ENCODE results near the gene GNPTG. TPM values are rescaled to one million over a fixed set of nuclear protein-coding genes. Genes with fewer than 3 reads are reported as not detected.

GNPTG gene
- total and polyA plus RNA-seq, 9 of the 15 experiments (the other 6 are each of a cell fraction or from before 2014, with no cell fraction given), result 0.69 to 33.3 (median 13.6) TPM

DNA sequence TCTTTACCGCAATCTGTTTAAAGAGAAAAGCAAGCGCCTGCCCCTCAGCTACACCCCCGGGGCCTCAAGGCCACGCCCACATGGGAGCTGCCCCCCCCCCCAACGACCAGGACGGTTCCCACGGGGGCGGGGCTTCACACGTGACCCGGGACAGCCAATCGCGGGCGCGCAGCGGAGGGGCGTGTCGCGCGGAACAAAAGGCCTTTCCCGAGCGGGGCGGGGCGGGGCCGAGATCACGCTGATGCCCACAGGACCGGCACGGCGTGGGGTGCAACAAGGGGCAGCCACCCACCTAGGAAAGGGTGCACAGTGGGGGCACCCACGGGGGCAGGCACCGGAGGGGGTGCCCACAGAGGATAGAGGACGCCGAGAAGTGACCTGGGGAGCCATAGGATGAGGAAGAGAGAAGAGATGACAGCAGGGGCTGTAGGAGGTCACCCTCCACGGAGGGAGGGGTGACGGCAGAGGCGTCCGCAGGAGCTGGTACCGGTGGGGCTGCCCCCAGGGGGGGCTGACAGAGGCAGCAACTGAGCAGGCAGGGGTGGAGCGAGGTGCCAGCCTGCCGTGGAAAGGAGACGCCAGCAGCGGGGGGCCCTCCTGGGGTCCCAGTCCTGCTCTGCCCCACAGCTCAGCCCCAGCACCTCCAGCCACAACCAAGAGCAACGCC lies 56.6 kb downstream of the GNPTG start:
- peak overlapping the region; percentile 44 for H3K4me3 ChIP-seq
- peaks cover 4 to 25% of the 10 kb centered on the region in 2 experiments; a peak in 3 of 5 replicates for H3K4me1 ChIP-seq (replicated peaks in 1 of 2; ENCODE audit: control insufficient read depth in 2 of 2, insufficient read depth in 2 of 2, low read length in 2 of 2)
- no peaks in the 10 kb centered on the region for H3K9me3 ChIP-seq (replicated peaks; ENCODE audit: control insufficient read depth, insufficient read depth, low read depth, low read length)
- H3K9ac ChIP-seq (ENCODE audit: insufficient read depth in 1 of 2, low read depth in 2 of 2, low read length in 2 of 2), result peak overlapping the region in 1 of 2 experiments; percentile 90; a peak in 2 of 4 replicates
- no peaks in the 10 kb centered on the region for H3K9me1 ChIP-seq (ENCODE audit: control insufficient read depth, insufficient read depth, low read length)
- ChIA-PET CTCF (ENCODE audit: low intra/inter-chr PET ratio) (interaction anchor here (0.6 kb wide), 3 partner anchors 45 to 795 kb away, joined by 3 read pairs; no protein-coding TSS in a partner anchor), POLR2A (interaction anchor here (0.6 to 1.9 kb wide), 9 partner anchors 8 to 353 kb away, joined by 3 to 7 read pairs (median 3); partner anchors contain the start of gene UQCC4)
- BruUV-seq (replicated peaks), result no TSS peak
- intact Hi-C loops (cut with micrococcal nuclease), result no loop called here
- peak overlapping the region; percentile 81 for H2AFZ ChIP-seq (ENCODE audit: low read depth, low read length)
- no peaks in the 10 kb centered on the region for H3K27me3 ChIP-seq (ENCODE audit: control insufficient read depth in 2 of 2, insufficient read depth in 2 of 2, low read length in 2 of 2)
- ATAC-seq (peak; percentile 97), FAIRE-seq (peak; percentile 78), DNase-seq (ENCODE audit: extremely low read depth in 1 of 4, low spot score in 3 of 4) (peak; percentile 95 to 99 (median 99))
- no peaks in the 10 kb centered on the region for H3K36me3 ChIP-seq (ENCODE audit: control insufficient read depth, insufficient read depth, low read length)
- H4K20me1 ChIP-seq (replicated peaks; ENCODE audit: control insufficient read depth, insufficient read depth, low read length), result peaks cover 7% of the 10 kb centered on the region; the same call in 1 of the 2 replicates
- peak overlapping the region; percentile 71 for H3K4me2 ChIP-seq (ENCODE audit: insufficient read depth, low read length)
- no peak overlapping the region for H3K27ac ChIP-seq (ENCODE audit: extremely low read depth, low read depth, low read length)
- H3K79me2 ChIP-seq (ENCODE audit: control insufficient read depth, insufficient read depth, low read length), result peaks cover 3% of the 10 kb centered on the region; the same call in 1 of the 3 replicates
- whole genome bisulfite sequencing (ENCODE audit: insufficient coverage, low coverage, missing lambda C conversion rate), result 2% methylated on average over 32 of the region's 42 CpGs
- in situ Hi-C loops (cut with MboI), result no loop called here
- TF ChIP-seq NONO (IDR thresholded peaks at IDR 0.05; ENCODE audit: low read depth in 2 of 2, low read length in 1 of 2), result peak in 1 of 2 experiments; percentile 28; a peak in 1 of 4 replicates
- no peak for TF ChIP-seq ZNF282 (CRISPR knock-in tag; IDR thresholded peaks at IDR 0.05)
- TF ChIP-seq MAFG (tag; conservative IDR thresholded peaks at IDR 0.05), result no peak
- peak; percentile 75 for TF ChIP-seq EGR1 (conservative IDR thresholded peaks at IDR 0.05)
- no peak for TF ChIP-seq ZNF561 (CRISPR knock-in tag; conservative IDR thresholded peaks at IDR 0.05)
- TF ChIP-seq SRF (CRISPR knock-in tag; IDR thresholded peaks at IDR 0.05), result peak in 1 of 2 experiments; percentile 30; a peak in 1 of 4 replicates
- TF ChIP-seq, protein P1, sequence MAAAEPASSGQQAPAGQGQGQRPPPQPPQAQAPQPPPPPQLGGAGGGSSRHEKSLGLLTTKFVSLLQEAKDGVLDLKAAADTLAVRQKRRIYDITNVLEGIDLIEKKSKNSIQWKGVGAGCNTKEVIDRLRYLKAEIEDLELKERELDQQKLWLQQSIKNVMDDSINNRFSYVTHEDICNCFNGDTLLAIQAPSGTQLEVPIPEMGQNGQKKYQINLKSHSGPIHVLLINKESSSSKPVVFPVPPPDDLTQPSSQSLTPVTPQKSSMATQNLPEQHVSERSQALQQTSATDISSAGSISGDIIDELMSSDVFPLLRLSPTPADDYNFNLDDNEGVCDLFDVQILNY (CRISPR knock-in tag; IDR thresholded peaks at IDR 0.05), result no peak
- TF ChIP-seq, protein P2, sequence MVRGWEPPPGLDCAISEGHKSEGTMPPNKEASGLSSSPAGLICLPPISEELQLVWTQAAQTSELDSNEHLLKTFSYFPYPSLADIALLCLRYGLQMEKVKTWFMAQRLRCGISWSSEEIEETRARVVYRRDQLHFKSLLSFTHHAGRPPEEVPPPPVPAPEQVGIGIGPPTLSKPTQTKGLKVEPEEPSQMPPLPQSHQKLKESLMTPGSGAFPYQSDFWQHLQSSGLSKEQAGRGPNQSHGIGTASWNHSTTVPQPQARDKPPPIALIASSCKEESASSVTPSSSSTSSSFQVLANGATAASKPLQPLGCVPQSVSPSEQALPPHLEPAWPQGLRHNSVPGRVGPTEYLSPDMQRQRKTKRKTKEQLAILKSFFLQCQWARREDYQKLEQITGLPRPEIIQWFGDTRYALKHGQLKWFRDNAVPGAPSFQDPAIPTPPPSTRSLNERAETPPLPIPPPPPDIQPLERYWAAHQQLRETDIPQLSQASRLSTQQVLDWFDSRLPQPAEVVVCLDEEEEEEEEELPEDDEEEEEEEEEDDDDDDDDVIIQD (CRISPR knock-in tag; IDR thresholded peaks at IDR 0.05), result no peak
- 0 out of 4 replicates have a peak, but pooled peaks of 1 of the 2 experiments have one; percentile 40 for TF ChIP-seq FOXK2 (conservative IDR thresholded peaks at IDR 0.05 in 1 of 2, IDR thresholded peaks at IDR 0.05 in 1 of 2; ENCODE audit: low read depth in 2 of 2)
- TF ChIP-seq HDAC1 (IDR thresholded peaks at IDR 0.05), result peak in 1 of 2 experiments; percentile 88; a peak in 2 of 4 replicates
- no peak for TF ChIP-seq FOXJ3 (CRISPR knock-in tag; IDR thresholded peaks at IDR 0.05)
- 0 out of 2 replicates have a peak, but pooled peaks have one; percentile 49 for TF ChIP-seq MTA3 (IDR thresholded peaks at IDR 0.05; ENCODE audit: borderline replicate concordance)
- TF ChIP-seq SMARCC2 (IDR thresholded peaks at IDR 0.05; ENCODE audit: low read depth), result no peak
- TF ChIP-seq, protein P3, sequence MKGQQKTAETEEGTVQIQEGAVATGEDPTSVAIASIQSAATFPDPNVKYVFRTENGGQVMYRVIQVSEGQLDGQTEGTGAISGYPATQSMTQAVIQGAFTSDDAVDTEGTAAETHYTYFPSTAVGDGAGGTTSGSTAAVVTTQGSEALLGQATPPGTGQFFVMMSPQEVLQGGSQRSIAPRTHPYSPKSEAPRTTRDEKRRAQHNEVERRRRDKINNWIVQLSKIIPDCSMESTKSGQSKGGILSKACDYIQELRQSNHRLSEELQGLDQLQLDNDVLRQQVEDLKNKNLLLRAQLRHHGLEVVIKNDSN (CRISPR knock-in tag; IDR thresholded peaks at IDR 0.05), result peak; percentile 97
- TF ChIP-seq ESRRA (IDR thresholded peaks at IDR 0.05; ENCODE audit: borderline replicate concordance, low read depth), result peak; percentile 28; the same call in 1 of the 2 replicates
- no peak for TF ChIP-seq ZBTB1 (CRISPR knock-in tag; IDR thresholded peaks at IDR 0.05; ENCODE audit: borderline replicate concordance, low read depth)
- peak; percentile 66 for TF ChIP-seq NFYB (IDR thresholded peaks at IDR 0.05; ENCODE audit: extremely low read depth, insufficient read length)
- TF ChIP-seq POLR2G (IDR thresholded peaks at IDR 0.05; ENCODE audit: low read depth, low read length), result peak; percentile 58
